Naive thymus-derived CD4-positive, alpha-beta T cell (primary cell): ENCODE measurements around the gene SPTY2D1. TPM values are rescaled to one million over a fixed set of nuclear protein-coding genes. Genes with fewer than 3 reads are reported as not detected.

Experiments used
- ATAC-seq: fragments of 150-1000 bp; cut with Tn5 transposase; 2 replicates; pipeline ENCODE4 v1.10.0; 2021; ENCODE audit warnings: mild to moderate bottlenecking, moderate library complexity
- CTCF ChIA-PET: fragments of 350-600 bp; sonication (Branson Sonifier 250); formaldehyde crosslinking; loops from one replicate; lab custom pipeline; 2021; ENCODE audit warnings: antibody characterized with exemption; lab: Charles Lee
- POLR2A ChIA-PET: fragments of 350-600 bp; sonication (Branson Sonifier 250); formaldehyde crosslinking; loops from one replicate; lab custom pipeline; 2021; ENCODE audit warnings: antibody characterized with exemption, inconsistent platforms; lab: Charles Lee
- DNase-seq, 9 donors: peaks; one replicate each; pipeline versions ENCODE4 v3.0.0 to v3.0.0-alpha.2; 2020 to 2022; ENCODE audit warnings: mixed read lengths in 1 of 9
- H3K27ac ChIP-seq: one replicate; pipeline ENCODE4 v1.7.0; 2013; ENCODE audit warnings: mild to moderate bottlenecking, low read depth, low read length, moderate library complexity
- H3K27me3 ChIP-seq, 2 donors: one replicate each; pipeline ENCODE4 v1.7.0; 2013; ENCODE audit warnings: low read length in 2 of 2, mild to moderate bottlenecking in 2 of 2, moderate library complexity in 2 of 2; ENCODE audit not compliant: control insufficient read depth in 2 of 2, insufficient read depth in 2 of 2
- H3K36me3 ChIP-seq, 3 experiments: 1 replicate in 2 of 3; 2 replicates in 1 of 3; pipeline ENCODE4 v1.7.0; 2013; ENCODE audit warnings: low read length in 3 of 3, mild to moderate bottlenecking in 3 of 3, moderate library complexity in 1 of 3; ENCODE audit not compliant: insufficient read depth in 3 of 3, control insufficient read depth in 2 of 3
- H3K4me1 ChIP-seq, 2 donors: one replicate each; pipeline ENCODE4 v1.7.0; 2013; ENCODE audit warnings: low read length in 2 of 2, mild to moderate bottlenecking in 2 of 2, moderate library complexity in 1 of 2; ENCODE audit not compliant: control insufficient read depth in 2 of 2, insufficient read depth in 2 of 2
- H3K4me3 ChIP-seq: 2 replicates; pipeline ENCODE4 v1.7.0; 2013; ENCODE audit warnings: mild to moderate bottlenecking, low read length
- H3K9me3 ChIP-seq, 3 experiments: 1 replicate in 2 of 3; 2 replicates in 1 of 3; pipeline ENCODE4 v1.7.0; 2013; ENCODE audit warnings: low read length in 3 of 3; ENCODE audit not compliant: control insufficient read depth in 2 of 3
- H3K27ac Mint-ChIP-seq, 9 donors: one replicate each; pipeline ENCODE4 v1.8.0; 2020 to 2022; ENCODE audit warnings: mixed read lengths in 9 of 9, mild to moderate bottlenecking in 8 of 9, moderate library complexity in 5 of 9, inconsistent platforms in 2 of 9
- H3K27me3 Mint-ChIP-seq, 5 donors: one replicate each; pipeline ENCODE4 v1.8.0; 2021 to 2022; ENCODE audit warnings: mixed read lengths in 5 of 5, mild to moderate bottlenecking in 1 of 5
- H3K36me3 Mint-ChIP-seq, 5 donors: one replicate each; pipeline ENCODE4 v1.8.0; 2020 to 2022; ENCODE audit warnings: mixed read lengths in 5 of 5, mild to moderate bottlenecking in 3 of 5, inconsistent platforms in 1 of 5
- H3K4me1 Mint-ChIP-seq, 7 donors: one replicate each; pipeline ENCODE4 v1.8.0; 2020 to 2022; ENCODE audit warnings: mixed read lengths in 7 of 7, mild to moderate bottlenecking in 3 of 7, inconsistent platforms in 1 of 7
- H3K4me3 Mint-ChIP-seq, 10 donors: one replicate each; pipeline ENCODE4 v1.8.0; 2020 to 2022; ENCODE audit warnings: mild to moderate bottlenecking in 10 of 10, mixed read lengths in 10 of 10, moderate library complexity in 6 of 10, inconsistent platforms in 2 of 10
- H3K9me3 Mint-ChIP-seq, 11 donors: one replicate each; pipeline ENCODE4 v1.8.0; 2020 to 2022; ENCODE audit warnings: mixed read lengths in 11 of 11, mild to moderate bottlenecking in 4 of 11, inconsistent platforms in 1 of 11, moderate library complexity in 1 of 11
- intact Hi-C, 2 donors: fragments of 100-400 bp; cut with micrococcal nuclease; formaldehyde crosslinking; loops; one replicate each; pipeline ENCODE4 v1.15.1; 2023
- polyA plus RNA-seq, 2 donors: library from polyadenylated mRNA; unstranded; fragments of 300-500 nt; fragmentation: Illumina TruSeq; gene quantifications; one replicate each; pipeline ENCODE4 v1.2.3, GENCODE V29; 2021
- total RNA-seq, 6 experiments: library from RNA in 5 of 6; stranded (reverse) in 5 of 6; gene quantifications; 1 replicate in 5 of 6; 2 replicates in 1 of 6; pipeline ENCODE4 v1.2.3 and lab custom pipeline; 2021 to 2026

Gene SPTY2D1
- total and polyA plus RNA-seq, 7 experiments from 2014 or later: 7.1 to 37.4 (median 27.1) TPM

- peaks cover 10 to 17% of the 10 kb centered on the region in 2 donors for H3K4me1 ChIP-seq
- peaks cover 0 to 4% (median 0%) of the 10 kb centered on the region in 3 experiments for H3K36me3 ChIP-seq
- H3K4me3 ChIP-seq: no peak overlapping the region
- no peak overlapping the region for H3K27ac ChIP-seq
- no peak for DNase-seq
- Mint-ChIP-seq H3K4me3 (peak overlapping the region; percentile 83 to 99 (median 96)), H3K36me3 (peaks cover 0 to 5% (median 4%) of the 10 kb centered on the region in 5 donors), H3K27me3 (peaks cover 0 to 7% (median 0%) of the 10 kb centered on the region in 5 donors), H3K4me1 (peaks cover 20 to 71% (median 44%) of the 10 kb centered on the region in 7 donors), H3K27ac (peak overlapping the region in 8 of 9 donors; percentile 95 to 100 (median 98)), H3K9me3 (no peaks in the 10 kb centered on the region)
- intact Hi-C loops: loop anchor here (5.0 to 10.0 kb wide), 4 partner anchors 91 to 1752 kb away; partner anchors contain the start of genes PRMT3 (in 1 of the 2), RPS13 (in 1 of the 2) and SAA2 (in 1 of the 2)
- CTCF ChIA-PET: interaction anchor here (1.8 kb wide), 1 partner anchor 18 kb away, joined by 6 read pairs; no protein-coding TSS in a partner anchor
- no peaks in the 10 kb centered on the region for H3K27me3 ChIP-seq
- POLR2A ChIA-PET: interaction anchor here (0.7 to 4.4 kb wide), 11 partner anchors 14 to 312 kb away, joined by 3 to 25 read pairs (median 11); partner anchors contain the start of genes TMEM86A, TSG101 and UEVLD
- H3K9me3 ChIP-seq: no peaks in the 10 kb centered on the region
- ATAC-seq: no peak
These were observed 1.3 kb downstream of the SPTY2D1 start for GRCh38 chr11:18632841-18633240.

- Mint-ChIP-seq H3K27me3 (no peaks in the 10 kb centered on the region), H3K27ac (no peak overlapping the region), H3K4me1 (peaks cover 27 to 70% (median 48%) of the 10 kb centered on the region in 7 donors), H3K9me3 (peaks cover 0 to 10% (median 0%) of the 10 kb centered on the region in 11 donors), H3K36me3 (peaks cover 4 to 28% (median 18%) of the 10 kb centered on the region in 5 donors), H3K4me3 (no peak overlapping the region)
- Histone ChIP-seq H3K4me1 (peaks cover under 1% of the 10 kb centered on the region in 2 donors), H3K36me3 (no peaks in the 10 kb centered on the region), H3K4me3 (no peak overlapping the region), H3K27me3 (no peaks in the 10 kb centered on the region), H3K9me3 (no peaks in the 10 kb centered on the region), H3K27ac (no peak overlapping the region)
- ChIA-PET CTCF (interaction anchor here (1.1 kb wide), 1 partner anchor 28 kb away, joined by 3 read pairs; no protein-coding TSS in a partner anchor), POLR2A (interaction anchor here (1.3 kb wide), 1 partner anchor 10 kb away, joined by 3 read pairs; the partner anchor contains the start of gene SPTY2D1)
- ATAC-seq (no peak), DNase-seq (no peak)
- intact Hi-C loops: no loop called here
These were observed 10.0 kb downstream of the SPTY2D1 start for GRCh38 chr11:18624161-18624560.

DNA sequence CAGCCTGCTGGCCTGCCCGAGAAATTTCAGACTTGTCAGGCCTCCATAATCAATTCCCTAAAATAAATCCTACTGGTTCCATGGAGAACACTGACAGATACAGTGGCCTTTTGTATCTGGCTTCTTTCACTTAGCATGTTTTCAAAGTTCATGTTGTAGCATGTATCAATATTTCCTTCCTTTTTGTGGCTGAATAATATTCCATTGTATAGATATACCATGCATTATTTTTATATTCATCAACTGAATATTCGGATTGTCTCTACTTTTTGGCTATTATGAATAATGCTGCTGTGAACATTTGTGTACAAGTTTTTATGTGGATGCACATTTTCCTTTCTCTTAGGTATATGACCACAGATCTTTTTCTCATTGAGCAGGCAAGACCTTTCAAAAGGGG is 10.4 kb downstream of the SPTY2D1 start:
- H3K4me1 ChIP-seq: peaks cover 5% of the 10 kb centered on the region in 2 donors
- Mint-ChIP-seq H3K27ac (no peak overlapping the region), H3K27me3 (no peaks in the 10 kb centered on the region), H3K36me3 (peaks cover 4 to 31% (median 18%) of the 10 kb centered on the region in 5 donors), H3K4me1 (peaks cover 29 to 71% (median 48%) of the 10 kb centered on the region in 7 donors), H3K4me3 (no peak overlapping the region), H3K9me3 (peaks cover 0 to 10% (median 0%) of the 10 kb centered on the region in 11 donors)
- no peaks in the 10 kb centered on the region for H3K9me3 ChIP-seq
- no peak overlapping the region for H3K27ac ChIP-seq
- POLR2A ChIA-PET: interaction anchor here (1.3 kb wide), 1 partner anchor 10 kb away, joined by 3 read pairs; the partner anchor contains the start of gene SPTY2D1
- DNase-seq (no peak), ATAC-seq (no peak)
- no peaks in the 10 kb centered on the region for H3K27me3 ChIP-seq
- CTCF ChIA-PET: interaction anchor here (1.1 kb wide), 1 partner anchor 28 kb away, joined by 3 read pairs; no protein-coding TSS in a partner anchor
- no peaks in the 10 kb centered on the region for H3K36me3 ChIP-seq
- H3K4me3 ChIP-seq: no peak overlapping the region
- intact Hi-C loops: no loop called here

- H3K27me3 Mint-ChIP-seq: no peaks in the 10 kb centered on the region
- no peak for ATAC-seq
- no peak for DNase-seq
- H3K4me3 ChIP-seq: peak overlapping the region; percentile 0
- H3K27ac Mint-ChIP-seq: peak overlapping the region in 8 of 9 donors; percentile 4 to 90 (median 60)
- H3K4me1 ChIP-seq: peaks cover 21 to 29% of the 10 kb centered on the region in 2 donors
- no peaks in the 10 kb centered on the region for H3K9me3 ChIP-seq
- peak overlapping the region; percentile 14 to 86 (median 76) for H3K4me3 Mint-ChIP-seq
- ChIA-PET POLR2A (interaction anchor here (0.6 to 2.5 kb wide), 5 partner anchors 10 to 144 kb away, joined by 3 to 16 read pairs (median 3); partner anchors contain the start of gene SPTY2D1), CTCF (interaction anchor here (0.7 to 1.4 kb wide), 7 partner anchors 10 to 113 kb away, joined by 3 to 4 read pairs (median 3); no protein-coding TSS in a partner anchor)
- intact Hi-C loops: loop anchor here (1.0 to 5.0 kb wide), 9 partner anchors 16 to 296 kb away; partner anchors contain the start of genes SPTY2D1 (in 2 of the 2), UEVLD (in 2 of the 2), GTF2H1 (in 1 of the 2) and HPS5 (in 1 of the 2)
- H3K9me3 Mint-ChIP-seq: peaks cover 0 to 5% (median 0%) of the 10 kb centered on the region in 11 donors
- peaks cover 3 to 27% (median 13%) of the 10 kb centered on the region in 3 experiments for H3K36me3 ChIP-seq
- peak overlapping the region; percentile 25 for H3K27ac ChIP-seq
- H3K4me1 Mint-ChIP-seq: peaks cover 33 to 73% (median 65%) of the 10 kb centered on the region in 7 donors
- H3K27me3 ChIP-seq: no peaks in the 10 kb centered on the region
- peaks cover 6 to 39% (median 17%) of the 10 kb centered on the region in 5 donors for H3K36me3 Mint-ChIP-seq
These were observed 15.7 kb downstream of the SPTY2D1 start for GRCh38 chr11:18618342-18619025.

GRCh38 chr11:18617688-18618341 is 16.3 kb downstream of the SPTY2D1 start:
- Histone ChIP-seq H3K9me3 (no peaks in the 10 kb centered on the region), H3K4me1 (peaks cover 21 to 29% of the 10 kb centered on the region in 2 donors), H3K4me3 (peak overlapping the region; percentile 0), H3K27me3 (no peaks in the 10 kb centered on the region), H3K27ac (peak overlapping the region; percentile 25), H3K36me3 (peaks cover 5 to 31% (median 13%) of the 10 kb centered on the region in 3 experiments)
- peak; percentile 81 for ATAC-seq
- intact Hi-C loops: loop anchor here (1.0 to 5.0 kb wide), 9 partner anchors 16 to 296 kb away; partner anchors contain the start of genes SPTY2D1 (in 2 of the 2), UEVLD (in 2 of the 2), GTF2H1 (in 1 of the 2) and HPS5 (in 1 of the 2)
- peak overlapping the region; percentile 3 to 90 (median 58) for H3K27ac Mint-ChIP-seq
- CTCF ChIA-PET: interaction anchor here (0.7 to 1.4 kb wide), 6 partner anchors 10 to 114 kb away, joined by 3 to 4 read pairs (median 3); no protein-coding TSS in a partner anchor
- H3K4me3 Mint-ChIP-seq: peak overlapping the region; percentile 18 to 86 (median 76)
- DNase-seq: peak in 8 of 9 donors; percentile 25 to 79 (median 68)
- H3K36me3 Mint-ChIP-seq: peaks cover 9 to 38% (median 17%) of the 10 kb centered on the region in 5 donors
- peaks cover 33 to 74% (median 59%) of the 10 kb centered on the region in 7 donors for H3K4me1 Mint-ChIP-seq
- H3K27me3 Mint-ChIP-seq: no peaks in the 10 kb centered on the region
- POLR2A ChIA-PET: interaction anchor here (0.6 to 2.5 kb wide), 5 partner anchors 13 to 145 kb away, joined by 3 to 16 read pairs (median 3); partner anchors contain the start of genes SPTY2D1 and TMEM86A
- H3K9me3 Mint-ChIP-seq: no peaks in the 10 kb centered on the region
